PC-9 (cell line): Measurements from ENCODE around the gene AOPEP.

Experiments
- CTCF ChIP-seq: fragments of 200-600 bp; sonication (generic); conservative IDR thresholded peaks from 2 replicates; pipeline ENCODE4 v1.6.1; 2017; ENCODE audit warnings: mixed run types, antibody characterized with exemption, mild to moderate bottlenecking, moderate library complexity
- EZH2 ChIP-seq: fragments of 200-600 bp; sonication (generic); IDR thresholded peaks from 2 replicates; pipeline ENCODE4 v1.8.0; 2017; ENCODE audit warnings: antibody characterized with exemption, low read depth

DNA sequence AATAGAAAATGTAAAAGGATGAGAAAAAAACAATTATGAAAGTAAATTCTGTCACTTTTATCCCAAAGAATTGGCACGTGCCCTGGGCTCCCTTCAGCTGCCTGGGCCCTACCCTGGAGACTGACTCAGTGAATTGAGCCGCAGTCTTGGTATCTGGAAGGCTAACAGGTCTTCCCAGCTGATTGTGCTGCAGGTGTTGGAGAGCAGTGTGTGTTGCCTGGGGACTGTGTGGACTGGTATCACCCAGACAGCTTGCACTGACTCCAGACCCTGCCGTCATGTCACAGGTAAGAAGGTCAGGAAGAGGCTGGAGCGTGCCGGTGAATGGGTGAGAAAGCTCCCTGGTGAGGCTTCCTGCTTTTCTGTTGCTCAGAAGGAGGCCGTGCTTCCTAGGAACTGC lies 83.3 kb downstream of the AOPEP start:
- TF ChIP-seq CTCF (no peak), EZH2 (no peak)
